ENCODE measurements around the gene KRTAP27-1.

KRTAP27-1 gene

GRCh38 chr21:30337276-30337744, at the start of gene KRTAP27-1:
Gene KRTAP27-1, minus strand, starts transcription at chr21:30337694. Its CDS starts 26 bp downstream, at chr21:30337668.
- no peak for DNase-seq

GRCh38 chr21:30382201-30382600, 44.7 kb upstream of the KRTAP27-1 start:
- no peak for DNase-seq

GRCh38 chr21:30372139-30372770, 34.8 kb upstream of the KRTAP27-1 start, which contains the start of gene KRTAP13-2:
Gene KRTAP13-2, minus strand, starts transcription at chr21:30372271. Its CDS starts 58 bp downstream, at chr21:30372213.
- DNase-seq, result no peak

GRCh38 chr21:30355906-30356305, 18.4 kb upstream of the KRTAP27-1 start:
- no peak for DNase-seq

- no peak for DNase-seq
Observed at GRCh38 chr21:30354308-30355005, 17.0 kb upstream of the KRTAP27-1 start.

- DNase-seq, result no peak
Observed at GRCh38 chr21:30351534-30351933, 14.0 kb upstream of the KRTAP27-1 start.

GRCh38 chr21:30349572-30349971, 12.1 kb upstream of the KRTAP27-1 start:
- no peak for DNase-seq

GRCh38 chr21:30348506-30348905, 11.0 kb upstream of the KRTAP27-1 start, which contains the start of gene KRTAP23-1:
Gene KRTAP23-1, minus strand, starts transcription at chr21:30348606. Its CDS starts 0 bp downstream, at chr21:30348606.
- DNase-seq, result no peak

- no peak for DNase-seq
Observed at GRCh38 chr21:30345014-30345413, 7.5 kb upstream of the KRTAP27-1 start.

GRCh38 chr21:30340714-30341573, 3.5 kb upstream of the KRTAP27-1 start:
- peak; percentile 22 for DNase-seq

GRCh38 chr21:30338717-30339116, 1.2 kb upstream of the KRTAP27-1 start:
- DNase-seq, result no peak

- DNase-seq, result no peak
Observed at GRCh38 chr21:30337772-30338171, 278 bp upstream of the KRTAP27-1 start.

- no peak for DNase-seq
Observed at GRCh38 chr21:30336596-30336995, 898 bp downstream of the KRTAP27-1 start.

- DNase-seq, result no peak
Observed at GRCh38 chr21:30333736-30334135, 3.8 kb downstream of the KRTAP27-1 start.

- no peak for DNase-seq
Observed at GRCh38 chr21:30332681-30333080, 4.8 kb downstream of the KRTAP27-1 start.

GRCh38 chr21:30329203-30329875, 8.2 kb downstream of the KRTAP27-1 start:
- no peak for DNase-seq

GRCh38 chr21:30326390-30326789, 11.1 kb downstream of the KRTAP27-1 start:
- no peak for DNase-seq

- DNase-seq, result no peak
Observed at GRCh38 chr21:30320215-30320614, 17.3 kb downstream of the KRTAP27-1 start, which contains the start of gene KRTAP26-1. Gene KRTAP26-1, minus strand, starts transcription at chr21:30320315. Its CDS starts 280 bp downstream, at chr21:30320035.

- DNase-seq, result no peak
Observed at GRCh38 chr21:30315701-30316100, 21.8 kb downstream of the KRTAP27-1 start.

GRCh38 chr21:30306884-30307283, 30.6 kb downstream of the KRTAP27-1 start:
- DNase-seq, result no peak

GRCh38 chr21:30305136-30305535, 32.4 kb downstream of the KRTAP27-1 start:
- DNase-seq, result no peak

- DNase-seq, result no peak
Observed at GRCh38 chr21:30289215-30289614, 48.3 kb downstream of the KRTAP27-1 start, which contains the start of gene KRTAP25-1. Gene KRTAP25-1, minus strand, starts transcription at chr21:30289514. Its CDS starts 24 bp downstream, at chr21:30289490.
